ENCODE measurements around the gene EIF2B5. TPM values are rescaled to one million over a fixed set of nuclear protein-coding genes. Genes with fewer than 3 reads are reported as not detected.
A peak's percentile ranks its signal among the peaks of the same experiment; 100 is the strongest.

EIF2B5 gene
- total RNA-seq, 1 donor from 2014 or later: 38.1 TPM

DNA sequence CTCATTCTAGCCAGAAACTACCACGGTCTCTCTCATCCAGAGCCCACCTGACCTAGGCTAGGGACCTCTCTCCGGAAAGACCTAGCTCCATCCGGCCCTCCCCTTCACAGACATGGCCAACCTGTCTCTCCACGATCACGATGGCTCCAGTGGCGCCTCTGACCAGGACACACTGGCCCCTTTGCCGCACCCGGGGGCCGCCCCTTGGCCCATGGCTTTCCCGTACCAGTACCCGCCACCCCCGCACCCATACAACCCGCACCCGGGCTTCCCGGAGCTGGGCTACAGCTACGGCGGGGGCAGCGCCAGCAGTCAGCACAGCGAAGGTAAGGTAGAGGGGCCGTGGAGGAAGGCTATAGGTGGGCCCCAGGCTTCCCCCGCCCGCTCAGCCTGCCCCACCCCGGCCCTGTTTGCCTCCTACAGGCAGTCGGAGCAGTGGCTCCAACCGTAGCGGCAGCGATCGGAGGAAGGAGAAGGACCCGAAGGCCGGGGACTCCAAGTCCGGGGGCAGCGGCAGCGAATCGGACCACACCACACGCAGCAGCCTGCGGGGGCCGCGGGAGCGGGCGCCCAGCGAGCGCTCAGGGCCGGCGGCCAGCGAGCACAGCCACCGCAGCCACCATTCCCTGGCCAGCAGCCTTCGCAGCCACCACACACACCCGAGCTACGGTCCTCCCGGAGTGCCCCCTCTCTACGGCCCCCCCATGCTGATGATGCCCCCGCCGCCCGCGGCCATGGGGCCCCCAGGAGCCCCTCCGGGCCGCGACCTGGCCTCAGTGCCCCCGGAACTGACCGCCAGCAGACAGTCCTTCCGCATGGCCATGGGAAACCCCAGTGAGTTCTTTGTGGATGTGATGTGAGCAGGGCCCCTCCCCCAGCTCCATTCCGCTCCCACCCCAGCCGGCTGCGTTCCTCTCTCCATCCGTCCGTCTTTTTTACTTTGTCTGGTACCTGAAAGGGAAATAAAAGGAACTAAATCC, 35.0 kb downstream of the EIF2B5 start:
- Histone ChIP-seq H3K4me3 (ENCODE audit: low read length in 3 of 3) (no peak overlapping the region), H3K27me3 (ENCODE audit: control insufficient read depth in 3 of 3, insufficient read depth in 3 of 3, low read length in 3 of 3) (no peaks in the 10 kb centered on the region), H3K9ac (ENCODE audit: low read depth in 1 of 3, low read length in 3 of 3) (no peak overlapping the region), H3K4me1 (ENCODE audit: control insufficient read depth in 3 of 3, insufficient read depth in 3 of 3, low read length in 3 of 3) (peaks cover 8 to 20% (median 14%) of the 10 kb centered on the region in 3 donors), H3K36me3 (ENCODE audit: control insufficient read depth in 3 of 3, insufficient read depth in 3 of 3, low read length in 3 of 3) (peaks cover 57 to 62% (median 60%) of the 10 kb centered on the region in 3 donors), H3K9me3 (ENCODE audit: control insufficient read depth in 3 of 3, low read length in 3 of 3) (no peaks in the 10 kb centered on the region), H3K27ac (ENCODE audit: low read depth, low read length) (no peak overlapping the region)

DNA sequence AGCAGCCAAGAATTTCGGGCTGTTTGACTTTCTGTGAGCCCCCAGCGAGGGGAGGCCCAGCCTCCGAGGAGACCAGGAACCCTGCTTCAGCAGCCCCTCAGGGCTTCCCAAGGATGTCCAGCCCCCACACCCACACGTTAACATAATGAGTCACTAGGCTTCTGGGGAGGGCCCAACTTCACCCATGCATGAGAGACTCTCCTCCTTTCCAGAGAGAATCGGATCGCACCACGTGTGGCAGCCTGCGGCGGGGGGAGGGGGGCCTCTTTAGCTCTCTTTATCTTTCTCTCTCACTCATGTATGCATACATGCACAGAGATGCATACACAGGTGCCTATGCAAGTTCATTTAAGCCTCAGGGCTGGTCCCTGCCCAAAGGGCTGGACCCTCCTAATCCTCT, 36.4 kb downstream of the EIF2B5 start:
- Histone ChIP-seq H3K9ac (ENCODE audit: low read depth in 1 of 3, low read length in 3 of 3) (no peak overlapping the region), H3K27me3 (ENCODE audit: control insufficient read depth in 3 of 3, insufficient read depth in 3 of 3, low read length in 3 of 3) (no peaks in the 10 kb centered on the region), H3K4me3 (ENCODE audit: low read length in 3 of 3) (no peak overlapping the region), H3K9me3 (ENCODE audit: control insufficient read depth in 3 of 3, low read length in 3 of 3) (no peaks in the 10 kb centered on the region), H3K27ac (ENCODE audit: low read depth, low read length) (no peak overlapping the region), H3K36me3 (ENCODE audit: control insufficient read depth in 3 of 3, insufficient read depth in 3 of 3, low read length in 3 of 3) (peaks cover 44 to 48% (median 46%) of the 10 kb centered on the region in 3 donors), H3K4me1 (ENCODE audit: control insufficient read depth in 3 of 3, insufficient read depth in 3 of 3, low read length in 3 of 3) (peaks cover 21 to 34% (median 26%) of the 10 kb centered on the region in 3 donors)

- peaks cover 42 to 46% (median 42%) of the 10 kb centered on the region in 3 donors for H3K36me3 ChIP-seq (ENCODE audit: control insufficient read depth in 3 of 3, insufficient read depth in 3 of 3, low read length in 3 of 3)
- no peak overlapping the region for H3K4me3 ChIP-seq (ENCODE audit: low read length in 3 of 3)
- no peak overlapping the region for H3K9ac ChIP-seq (ENCODE audit: low read depth in 1 of 3, low read length in 3 of 3)
- H3K27ac ChIP-seq (ENCODE audit: low read depth, low read length): no peak overlapping the region
- H3K9me3 ChIP-seq (ENCODE audit: control insufficient read depth in 3 of 3, low read length in 3 of 3): no peaks in the 10 kb centered on the region
- no peaks in the 10 kb centered on the region for H3K27me3 ChIP-seq (ENCODE audit: control insufficient read depth in 3 of 3, insufficient read depth in 3 of 3, low read length in 3 of 3)
- peaks cover 34 to 47% (median 39%) of the 10 kb centered on the region in 3 donors for H3K4me1 ChIP-seq (ENCODE audit: control insufficient read depth in 3 of 3, insufficient read depth in 3 of 3, low read length in 3 of 3)
These were observed 37.7 kb downstream of the EIF2B5 start for GRCh38 chr3:184172681-184173373.

DNA sequence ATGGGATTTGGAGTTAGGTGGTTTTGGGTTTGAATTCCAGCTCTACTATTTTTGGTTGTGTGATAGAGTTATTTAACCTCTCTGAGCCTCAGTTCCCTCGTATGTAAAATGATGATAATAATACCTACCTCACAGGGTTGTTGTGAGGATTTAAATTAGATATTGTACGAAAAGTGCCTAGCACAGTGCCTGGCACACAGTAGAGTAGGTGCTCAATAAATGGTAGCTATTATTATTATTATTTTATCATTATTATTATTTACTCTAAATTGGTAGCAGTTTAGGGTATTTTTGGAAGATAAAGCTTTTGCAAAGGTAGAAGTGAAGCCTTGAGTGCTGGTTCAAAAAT, 38.2 kb downstream of the EIF2B5 start:
- H3K9ac ChIP-seq (ENCODE audit: low read depth in 1 of 3, low read length in 3 of 3): no peak overlapping the region
- H3K9me3 ChIP-seq (ENCODE audit: control insufficient read depth in 3 of 3, low read length in 3 of 3): no peaks in the 10 kb centered on the region
- no peak overlapping the region for H3K27ac ChIP-seq (ENCODE audit: low read depth, low read length)
- no peaks in the 10 kb centered on the region for H3K27me3 ChIP-seq (ENCODE audit: control insufficient read depth in 3 of 3, insufficient read depth in 3 of 3, low read length in 3 of 3)
- H3K4me1 ChIP-seq (ENCODE audit: control insufficient read depth in 3 of 3, insufficient read depth in 3 of 3, low read length in 3 of 3): peaks cover 39 to 47% (median 41%) of the 10 kb centered on the region in 3 donors
- no peak overlapping the region for H3K4me3 ChIP-seq (ENCODE audit: low read length in 3 of 3)
- peaks cover 42 to 45% (median 42%) of the 10 kb centered on the region in 3 donors for H3K36me3 ChIP-seq (ENCODE audit: control insufficient read depth in 3 of 3, insufficient read depth in 3 of 3, low read length in 3 of 3)

- H3K9me3 ChIP-seq (ENCODE audit: control insufficient read depth in 3 of 3, low read length in 3 of 3): no peaks in the 10 kb centered on the region
- peaks cover 42 to 48% (median 43%) of the 10 kb centered on the region in 3 donors for H3K36me3 ChIP-seq (ENCODE audit: control insufficient read depth in 3 of 3, insufficient read depth in 3 of 3, low read length in 3 of 3)
- peaks cover 40 to 49% (median 43%) of the 10 kb centered on the region in 3 donors for H3K4me1 ChIP-seq (ENCODE audit: control insufficient read depth in 3 of 3, insufficient read depth in 3 of 3, low read length in 3 of 3)
- H3K27ac ChIP-seq (ENCODE audit: low read depth, low read length): peak overlapping the region; percentile 49
- no peaks in the 10 kb centered on the region for H3K27me3 ChIP-seq (ENCODE audit: control insufficient read depth in 3 of 3, insufficient read depth in 3 of 3, low read length in 3 of 3)
- H3K9ac ChIP-seq (ENCODE audit: low read depth in 1 of 3, low read length in 3 of 3): peak overlapping the region in 2 of 3 donors; percentile 34 to 40
- H3K4me3 ChIP-seq (ENCODE audit: low read length in 3 of 3): peak overlapping the region in 1 of 3 donors; percentile 53
These were observed 39.1 kb downstream of the EIF2B5 start for GRCh38 chr3:184174284-184174645.

- Histone ChIP-seq H3K9ac (ENCODE audit: low read depth in 1 of 3, low read length in 3 of 3) (peak within 1 kb of the TSS; percentile 92 to 99 (median 99)), H3K9me3 (ENCODE audit: control insufficient read depth in 3 of 3, low read length in 3 of 3) (no peaks in the 10 kb centered on the region), H3K4me3 (ENCODE audit: low read length in 3 of 3) (peak within 1 kb of the TSS; percentile 91 to 98 (median 98)), H3K4me1 (ENCODE audit: control insufficient read depth in 3 of 3, insufficient read depth in 3 of 3, low read length in 3 of 3) (peaks cover 40 to 49% (median 42%) of the 10 kb centered on the region in 3 donors), H3K27ac (ENCODE audit: low read depth, low read length) (peak within 1 kb of the TSS; percentile 93), H3K36me3 (ENCODE audit: control insufficient read depth in 3 of 3, insufficient read depth in 3 of 3, low read length in 3 of 3) (peaks cover 43 to 51% (median 47%) of the 10 kb centered on the region in 3 donors), H3K27me3 (ENCODE audit: control insufficient read depth in 3 of 3, insufficient read depth in 3 of 3, low read length in 3 of 3) (no peaks in the 10 kb centered on the region)
These were observed 39.7 kb downstream of the EIF2B5 start, which contains the start of gene AP2M1 for GRCh38 chr3:184174646-184175492. Gene AP2M1, plus strand, starts transcription at chr3:184174855. Its CDS starts 2,139 bp downstream, at chr3:184176994.

GRCh38 chr3:184175506-184175905, 40.3 kb downstream of the EIF2B5 start:
- Histone ChIP-seq H3K36me3 (ENCODE audit: control insufficient read depth in 3 of 3, insufficient read depth in 3 of 3, low read length in 3 of 3) (peaks cover 49 to 56% (median 52%) of the 10 kb centered on the region in 3 donors), H3K27ac (ENCODE audit: low read depth, low read length) (peak overlapping the region; percentile 93), H3K9ac (ENCODE audit: low read depth in 1 of 3, low read length in 3 of 3) (peak overlapping the region; percentile 92 to 99 (median 99)), H3K4me3 (ENCODE audit: low read length in 3 of 3) (peak overlapping the region; percentile 91 to 98 (median 98)), H3K9me3 (ENCODE audit: control insufficient read depth in 3 of 3, low read length in 3 of 3) (no peaks in the 10 kb centered on the region), H3K27me3 (ENCODE audit: control insufficient read depth in 3 of 3, insufficient read depth in 3 of 3, low read length in 3 of 3) (no peaks in the 10 kb centered on the region), H3K4me1 (ENCODE audit: control insufficient read depth in 3 of 3, insufficient read depth in 3 of 3, low read length in 3 of 3) (peaks cover 40 to 54% (median 42%) of the 10 kb centered on the region in 3 donors)

- Histone ChIP-seq H3K36me3 (ENCODE audit: control insufficient read depth in 3 of 3, insufficient read depth in 3 of 3, low read length in 3 of 3) (peaks cover 51 to 57% (median 52%) of the 10 kb centered on the region in 3 donors), H3K27ac (ENCODE audit: low read depth, low read length) (peak overlapping the region; percentile 93), H3K9ac (ENCODE audit: low read depth in 1 of 3, low read length in 3 of 3) (peak overlapping the region; percentile 92 to 99 (median 99)), H3K9me3 (ENCODE audit: control insufficient read depth in 3 of 3, low read length in 3 of 3) (no peaks in the 10 kb centered on the region), H3K27me3 (ENCODE audit: control insufficient read depth in 3 of 3, insufficient read depth in 3 of 3, low read length in 3 of 3) (no peaks in the 10 kb centered on the region), H3K4me1 (ENCODE audit: control insufficient read depth in 3 of 3, insufficient read depth in 3 of 3, low read length in 3 of 3) (peaks cover 40 to 56% (median 42%) of the 10 kb centered on the region in 3 donors), H3K4me3 (ENCODE audit: low read length in 3 of 3) (peak overlapping the region; percentile 91 to 98 (median 98))
These were observed 40.8 kb downstream of the EIF2B5 start for GRCh38 chr3:184175981-184176376.

All from skeletal muscle tissue (tissue), 4 donors.